HPDE6-E6E7 (cell line): ENCODE data around the gene TMEM221.

Experiments
- DNase-seq: peaks from one replicate; pipeline ENCODE4 v3.0.0; 2011; ENCODE audit warnings: missing footprints; ENCODE audit errors: extremely low spot score

The TMEM221 gene

GRCh38 chr19:17441241-17442021, 7.0 kb downstream of the TMEM221 start:
- no peak for DNase-seq

- no peak for DNase-seq
Observed at GRCh38 chr19:17436874-17437267, 11.6 kb downstream of the TMEM221 start.

- no peak for DNase-seq
Observed at GRCh38 chr19:17436094-17436873, 12.2 kb downstream of the TMEM221 start.

GRCh38 chr19:17435218-17435617, 13.2 kb downstream of the TMEM221 start:
- no peak for DNase-seq

- DNase-seq = no peak
Observed at GRCh38 chr19:17431417-17431816, 17.1 kb downstream of the TMEM221 start.

GRCh38 chr19:17429641-17430113, 18.8 kb downstream of the TMEM221 start:
- DNase-seq = no peak

GRCh38 chr19:17424743-17425365, 23.6 kb downstream of the TMEM221 start:
- DNase-seq = no peak

- no peak for DNase-seq
Observed at GRCh38 chr19:17423429-17424208, 24.8 kb downstream of the TMEM221 start.

- DNase-seq = no peak
Observed at GRCh38 chr19:17421942-17422341, 26.5 kb downstream of the TMEM221 start.

- DNase-seq = no peak
Observed at GRCh38 chr19:17420475-17420924, 28.0 kb downstream of the TMEM221 start.

GRCh38 chr19:17419621-17420474, 28.6 kb downstream of the TMEM221 start, which contains the start of gene MVB12A:
Gene MVB12A (plus strand): TSS chr19:17420047. CDS start chr19:17420136, 89 bp downstream.
- peak; percentile 95 for DNase-seq

- DNase-seq = no peak
Observed at GRCh38 chr19:17419154-17419620, 29.3 kb downstream of the TMEM221 start.

GRCh38 chr19:17418710-17419109, 29.8 kb downstream of the TMEM221 start:
- no peak for DNase-seq

- no peak for DNase-seq
Observed at GRCh38 chr19:17415121-17415520, 33.3 kb downstream of the TMEM221 start.

- DNase-seq = no peak
Observed at GRCh38 chr19:17414097-17414496, 34.4 kb downstream of the TMEM221 start.

- no peak for DNase-seq
Observed at GRCh38 chr19:17411801-17412200, 36.7 kb downstream of the TMEM221 start.

GRCh38 chr19:17409990-17410389, 38.5 kb downstream of the TMEM221 start:
- DNase-seq = no peak

- no peak for DNase-seq
Observed at GRCh38 chr19:17406887-17407196, 41.6 kb downstream of the TMEM221 start.

GRCh38 chr19:17406046-17406886, 42.2 kb downstream of the TMEM221 start:
- DNase-seq = no peak
